Retinal pigment epithelial cell (primary cell): ENCODE data around the gene PRPF38B.
"Not testable (repeated sequence)": the region's sequence is repeated elsewhere in the genome, so short reads cannot be mapped to it uniquely, and the experiment has no call there.

Experiments
- DNase-seq: peaks from one replicate; pipeline ENCODE4 v3.0.0-alpha.2; 2010; ENCODE audit warnings: low read depth
- H3K4me3 ChIP-seq: 2 replicates; pipeline ENCODE4 v1.5.1; 2011; ENCODE audit warnings: mild to moderate bottlenecking, low read length, control low read depth, moderate library complexity
- TF ChIP-seq, protein P1 (sequence below): conservative IDR thresholded peaks from 2 replicates; pipeline ENCODE4 v1.5.1; 2011; ENCODE audit warnings: low read depth, low read length, control low read depth, inconsistent platforms

Gene PRPF38B

DNA sequence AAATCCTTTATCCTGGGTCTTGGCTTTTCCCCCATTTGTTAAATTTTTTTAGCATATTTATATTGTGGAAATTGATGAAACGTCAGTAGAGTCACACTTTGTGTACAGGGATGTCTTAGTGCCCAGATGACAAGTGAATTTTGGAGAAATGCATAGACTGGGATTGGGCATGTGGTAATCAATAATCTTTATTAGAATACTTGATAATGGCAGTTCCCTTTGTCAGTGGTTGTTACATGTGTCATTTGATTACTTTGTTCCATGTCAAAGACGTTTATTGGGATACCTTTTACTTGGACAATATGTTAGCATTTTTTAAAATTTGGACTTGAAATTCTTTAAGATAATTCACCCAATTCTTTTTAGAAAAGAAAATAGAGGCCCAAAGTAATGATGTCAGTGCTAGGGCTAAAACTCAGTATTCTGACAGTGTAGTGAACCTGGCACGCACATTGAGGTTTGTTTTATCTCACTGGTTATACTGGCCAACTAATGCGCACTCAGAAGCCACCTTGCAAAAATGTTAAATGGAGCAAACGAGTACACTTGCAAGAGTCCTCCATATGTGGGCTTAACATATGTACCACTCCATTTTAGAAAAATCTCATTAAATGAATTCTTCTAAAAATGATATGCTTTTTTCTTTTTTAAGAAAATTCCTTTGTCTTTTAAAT, 9.2 kb downstream of the PRPF38B start:
- H3K4me3 ChIP-seq = no peak overlapping the region
- TF ChIP-seq, protein P1, sequence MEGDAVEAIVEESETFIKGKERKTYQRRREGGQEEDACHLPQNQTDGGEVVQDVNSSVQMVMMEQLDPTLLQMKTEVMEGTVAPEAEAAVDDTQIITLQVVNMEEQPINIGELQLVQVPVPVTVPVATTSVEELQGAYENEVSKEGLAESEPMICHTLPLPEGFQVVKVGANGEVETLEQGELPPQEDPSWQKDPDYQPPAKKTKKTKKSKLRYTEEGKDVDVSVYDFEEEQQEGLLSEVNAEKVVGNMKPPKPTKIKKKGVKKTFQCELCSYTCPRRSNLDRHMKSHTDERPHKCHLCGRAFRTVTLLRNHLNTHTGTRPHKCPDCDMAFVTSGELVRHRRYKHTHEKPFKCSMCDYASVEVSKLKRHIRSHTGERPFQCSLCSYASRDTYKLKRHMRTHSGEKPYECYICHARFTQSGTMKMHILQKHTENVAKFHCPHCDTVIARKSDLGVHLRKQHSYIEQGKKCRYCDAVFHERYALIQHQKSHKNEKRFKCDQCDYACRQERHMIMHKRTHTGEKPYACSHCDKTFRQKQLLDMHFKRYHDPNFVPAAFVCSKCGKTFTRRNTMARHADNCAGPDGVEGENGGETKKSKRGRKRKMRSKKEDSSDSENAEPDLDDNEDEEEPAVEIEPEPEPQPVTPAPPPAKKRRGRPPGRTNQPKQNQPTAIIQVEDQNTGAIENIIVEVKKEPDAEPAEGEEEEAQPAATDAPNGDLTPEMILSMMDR = no peak
- no peak for DNase-seq

DNA sequence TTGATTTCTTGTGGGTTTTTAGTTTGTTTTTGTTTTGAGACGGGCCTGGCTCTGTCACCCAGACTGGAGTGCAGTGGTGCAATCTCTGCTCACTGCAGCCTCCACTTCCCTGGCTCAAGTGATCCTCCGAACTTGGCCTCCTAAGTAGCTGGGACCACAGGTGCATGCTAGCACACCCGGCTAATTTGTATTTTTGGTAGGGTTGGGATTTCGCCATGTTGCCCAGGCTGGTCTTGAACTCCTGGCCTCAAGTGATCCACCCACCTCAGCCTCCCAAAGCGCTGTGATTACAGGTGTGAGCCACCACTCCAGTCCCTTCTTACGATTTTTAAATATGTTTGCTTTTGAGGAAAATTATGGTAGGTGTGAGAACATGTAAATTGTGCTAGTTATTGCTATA, 10.0 kb downstream of the PRPF38B start:
- H3K4me3 ChIP-seq, DNase-seq: not testable (repeated sequence)

DNA sequence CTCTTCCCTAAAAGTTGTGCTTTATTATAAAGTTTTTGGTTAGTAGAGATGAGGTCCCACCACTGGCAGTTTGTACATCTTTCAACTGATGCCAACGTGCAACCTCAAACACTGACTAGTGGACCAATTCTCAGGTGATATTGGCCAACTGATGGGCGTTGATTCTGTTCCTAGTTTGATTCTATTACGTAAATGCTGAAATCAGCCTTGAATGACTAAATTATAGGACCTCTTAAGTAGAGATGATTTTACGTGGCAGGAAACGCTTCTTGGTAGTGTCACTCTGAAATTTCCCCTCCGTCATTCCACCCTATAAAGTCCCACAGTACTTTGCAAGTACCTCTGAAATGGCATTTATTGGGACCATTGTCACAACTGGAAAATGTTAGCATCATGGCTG, 11.8 kb downstream of the PRPF38B start:
- no peak for DNase-seq
- H3K4me3 ChIP-seq = no peak overlapping the region
- TF ChIP-seq, protein P1 = no peak

DNA sequence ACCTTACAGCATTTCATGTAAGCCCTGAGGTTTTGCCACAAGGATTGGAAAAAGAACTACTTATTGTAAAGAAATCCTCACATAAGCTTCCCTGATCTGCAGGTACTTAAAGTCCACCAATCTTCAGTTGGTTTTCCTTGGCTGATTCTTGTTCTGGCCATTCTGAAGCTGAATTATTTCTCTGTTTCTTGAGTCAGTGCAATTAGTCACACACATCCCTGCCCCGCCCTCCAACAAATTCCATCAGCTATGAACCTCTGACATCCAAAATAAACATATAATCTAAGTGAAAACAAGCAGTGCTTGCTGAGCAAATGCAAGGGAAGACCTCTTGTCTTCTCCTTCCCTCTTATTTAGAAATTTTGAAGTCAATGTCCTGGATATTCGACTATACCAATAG, 12.4 kb downstream of the PRPF38B start:
- TF ChIP-seq, protein P1 = no peak

DNA sequence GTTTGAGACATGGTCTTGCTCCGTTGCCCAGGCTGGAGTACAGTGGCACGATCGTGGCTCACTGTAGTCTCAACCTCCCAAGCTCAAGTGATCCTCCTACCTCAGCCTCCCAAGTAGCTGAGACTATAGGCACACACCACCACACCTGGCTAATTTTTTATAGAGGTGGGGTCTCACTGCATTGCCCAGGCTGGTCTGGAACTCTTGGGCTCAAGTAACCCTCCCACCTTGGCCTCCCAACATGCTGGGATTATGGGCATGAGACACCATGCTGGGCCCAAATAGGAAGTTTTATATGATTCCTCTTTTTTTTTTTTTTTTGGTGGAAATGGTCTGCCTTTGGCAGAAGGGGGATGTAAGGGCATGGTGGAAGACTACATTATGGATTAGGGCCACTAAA, 14.5 kb downstream of the PRPF38B start:
- no peak for DNase-seq
- H3K4me3 ChIP-seq = no peak overlapping the region
- TF ChIP-seq, protein P1 = no peak

More for the DNA sequence above, 12.4 kb downstream of the PRPF38B start:
- no peak overlapping the region for H3K4me3 ChIP-seq
- DNase-seq = no peak

DNA sequence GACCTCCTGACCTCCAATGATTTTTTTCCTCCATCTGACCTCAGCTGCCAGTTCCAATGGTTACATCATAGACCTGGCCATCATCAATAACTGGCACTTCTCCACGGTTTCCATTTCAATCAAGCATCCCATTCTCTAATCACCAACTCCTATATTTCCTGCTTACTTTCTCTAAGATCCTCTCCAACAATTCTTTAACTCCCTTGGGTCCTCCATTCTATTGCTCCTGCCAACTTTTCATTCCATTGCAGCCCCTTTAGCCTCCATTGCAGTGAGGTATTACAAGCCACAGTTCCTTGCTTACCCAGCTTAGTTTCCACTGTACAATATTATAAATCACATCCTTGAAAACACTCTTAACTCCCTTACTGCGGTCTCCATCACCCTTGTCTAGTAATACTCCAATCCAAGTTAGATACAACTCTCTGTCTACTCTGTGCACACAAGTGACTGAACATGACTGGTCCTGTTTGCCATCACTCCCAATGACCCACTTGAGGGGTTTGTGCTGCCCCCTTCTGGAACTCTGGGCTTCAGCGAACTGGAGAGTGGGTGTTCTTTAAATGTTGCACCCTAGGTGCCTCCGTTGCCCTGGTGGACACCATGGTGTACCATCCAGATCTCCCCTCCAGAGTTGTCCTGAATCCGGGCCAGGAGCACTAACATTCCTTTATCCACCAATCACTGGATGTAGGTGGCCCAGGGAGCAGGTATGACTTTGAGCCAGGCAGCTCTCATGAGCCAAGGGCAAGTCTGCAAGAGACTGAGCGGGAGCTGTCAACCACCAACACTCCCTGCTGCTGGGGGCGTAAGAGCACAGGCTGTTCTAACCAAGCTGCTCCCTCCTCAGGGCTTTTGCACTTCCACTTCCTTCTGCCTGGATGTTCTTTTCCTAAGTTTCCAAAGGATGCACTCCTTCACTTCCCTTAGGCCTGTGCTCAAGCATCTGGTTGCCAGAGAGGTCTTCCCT, 16.9 kb downstream of the PRPF38B start:
- H3K4me3 ChIP-seq = no peak overlapping the region
- DNase-seq = no peak
- TF ChIP-seq, protein P1 = peak; percentile 14

DNA sequence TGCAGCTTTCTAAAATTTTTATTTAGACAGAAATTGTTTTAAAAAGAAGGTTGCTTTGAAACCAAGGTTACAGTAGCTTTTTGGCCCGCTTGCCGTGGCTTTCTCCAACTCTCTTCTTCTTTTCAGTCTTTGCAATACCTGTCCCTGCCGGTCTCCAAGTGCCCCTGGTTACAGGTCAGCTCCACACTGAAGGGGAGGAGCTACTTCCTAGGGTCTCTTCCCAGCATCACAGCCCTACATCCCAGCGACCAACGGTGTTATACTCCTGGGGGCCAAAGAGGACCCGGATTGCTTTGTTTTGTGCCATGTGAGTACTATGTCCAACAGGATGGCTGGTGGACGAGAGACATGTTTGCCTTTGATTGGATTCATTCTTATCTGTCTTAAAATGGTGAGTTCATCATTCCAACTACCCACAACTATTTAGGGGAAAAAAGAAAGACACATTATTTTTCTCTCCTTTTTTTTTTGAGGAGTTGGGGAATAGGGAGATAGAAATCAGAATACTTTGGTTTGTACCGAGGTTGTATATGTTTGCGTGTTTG, 20.6 kb downstream of the PRPF38B start, which contains the start of gene FNDC7:
FNDC7 (plus strand) TSS at position 303 of the 545 bp plus-strand sequence; CDS start at position 329, 26 bp downstream.
- DNase-seq = no peak
- TF ChIP-seq, protein P1 = no peak
- no peak within 1 kb of the TSS for H3K4me3 ChIP-seq
